Measurements from ENCODE around the gene CSF1.

Gene CSF1

DNA sequence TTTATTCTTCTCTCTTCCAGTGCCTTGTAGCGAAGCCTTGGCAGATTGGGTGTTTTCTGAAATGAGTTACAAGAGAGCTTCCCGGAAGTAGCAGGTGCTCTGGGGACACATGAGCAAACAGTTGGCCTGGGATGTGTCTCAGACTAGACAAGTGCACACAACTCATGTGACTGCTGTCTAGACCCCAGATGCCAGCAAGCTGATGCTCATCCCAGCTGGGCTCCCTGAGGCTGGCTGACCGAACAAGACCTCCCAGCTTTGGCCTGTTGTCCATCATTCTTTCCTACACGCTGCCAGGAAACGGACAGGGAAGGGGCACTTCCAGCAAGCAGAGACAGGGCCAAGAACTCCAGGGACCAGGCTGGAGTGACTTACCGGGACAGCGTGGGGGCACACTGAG is 18.7 kb upstream of the CSF1 start:
- H3K4me1 ChIP-seq (ENCODE audit: insufficient read depth, low read length), result peaks cover 37% of the 10 kb centered on the region
- DNase-seq (peak; percentile 69), ATAC-seq (ENCODE audit: insufficient read depth, low read depth) (peak; percentile 90)

DNA sequence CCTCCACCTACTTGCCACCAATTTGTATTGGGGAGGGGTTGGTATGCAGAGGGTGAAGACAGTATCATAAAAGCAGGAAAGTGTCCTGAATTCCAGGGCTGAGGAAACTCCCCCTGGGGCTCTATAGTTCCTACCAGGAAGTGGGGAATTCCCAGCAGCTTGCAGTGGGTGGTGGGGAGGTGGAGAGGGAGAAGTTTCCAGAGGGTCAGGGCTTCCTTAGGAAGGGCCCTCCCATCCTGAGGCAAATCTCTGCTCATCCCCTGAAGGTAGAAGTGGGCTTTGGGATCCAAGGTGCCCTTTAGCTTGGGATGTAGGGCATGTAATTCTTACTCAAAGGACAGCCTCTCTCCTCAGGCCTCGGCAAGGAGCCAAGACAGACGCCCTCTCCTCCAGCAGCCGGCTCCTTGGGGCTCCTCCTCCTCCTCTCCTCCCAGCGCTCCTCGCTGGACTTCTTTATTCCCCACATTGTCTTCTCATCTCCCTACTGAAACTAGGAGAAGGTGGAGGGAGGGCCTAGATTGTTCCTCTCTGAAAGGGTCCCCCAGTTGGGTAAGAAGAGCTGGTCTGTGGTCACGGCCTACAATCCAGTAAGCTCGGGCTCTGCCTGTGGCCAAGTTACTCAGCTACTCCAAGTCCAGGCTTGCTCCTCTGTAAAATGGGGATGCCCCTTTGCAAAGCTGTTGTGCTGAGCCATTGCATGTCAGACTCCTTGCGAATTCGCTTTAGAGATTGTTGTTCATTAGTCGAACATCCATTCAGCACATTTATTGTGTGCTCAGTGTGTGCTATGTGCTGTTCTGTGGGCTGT is 17.9 kb upstream of the CSF1 start:
- no peak for DNase-seq
- Histone ChIP-seq H3K27ac (ENCODE audit: low read length) (peak overlapping the region; percentile 82), H4K20me1 (ENCODE audit: insufficient read depth, low read length) (no peaks in the 10 kb centered on the region), H2AFZ (ENCODE audit: low read depth, low read length) (peak overlapping the region; percentile 33; the same call in 1 of the 2 replicates), H3K27me3 (ENCODE audit: insufficient read depth, low read length, poor library complexity) (no peaks in the 10 kb centered on the region), H3K9me3 (ENCODE audit: insufficient read depth, low read length, severe bottlenecking) (no peaks in the 10 kb centered on the region), H3K79me2 (ENCODE audit: insufficient read depth, low read length) (no peaks in the 10 kb centered on the region), H3K9ac (ENCODE audit: low read depth, low read length) (peak overlapping the region; percentile 32), H3K4me3 (ENCODE audit: low read depth in 1 of 2, low read length in 2 of 2) (no peak overlapping the region), H3K4me2 (ENCODE audit: insufficient read depth, low read length) (no peak overlapping the region), H3K4me1 (ENCODE audit: insufficient read depth, low read length) (peaks cover 37% of the 10 kb centered on the region), H3K36me3 (ENCODE audit: insufficient read depth, low read length) (no peaks in the 10 kb centered on the region)
- TF ChIP-seq EZH2 (IDR thresholded peaks at IDR 0.05; ENCODE audit: borderline replicate concordance, low read depth, low read length, severe bottlenecking), result no peak
- TF ChIP-seq, protein P1, sequence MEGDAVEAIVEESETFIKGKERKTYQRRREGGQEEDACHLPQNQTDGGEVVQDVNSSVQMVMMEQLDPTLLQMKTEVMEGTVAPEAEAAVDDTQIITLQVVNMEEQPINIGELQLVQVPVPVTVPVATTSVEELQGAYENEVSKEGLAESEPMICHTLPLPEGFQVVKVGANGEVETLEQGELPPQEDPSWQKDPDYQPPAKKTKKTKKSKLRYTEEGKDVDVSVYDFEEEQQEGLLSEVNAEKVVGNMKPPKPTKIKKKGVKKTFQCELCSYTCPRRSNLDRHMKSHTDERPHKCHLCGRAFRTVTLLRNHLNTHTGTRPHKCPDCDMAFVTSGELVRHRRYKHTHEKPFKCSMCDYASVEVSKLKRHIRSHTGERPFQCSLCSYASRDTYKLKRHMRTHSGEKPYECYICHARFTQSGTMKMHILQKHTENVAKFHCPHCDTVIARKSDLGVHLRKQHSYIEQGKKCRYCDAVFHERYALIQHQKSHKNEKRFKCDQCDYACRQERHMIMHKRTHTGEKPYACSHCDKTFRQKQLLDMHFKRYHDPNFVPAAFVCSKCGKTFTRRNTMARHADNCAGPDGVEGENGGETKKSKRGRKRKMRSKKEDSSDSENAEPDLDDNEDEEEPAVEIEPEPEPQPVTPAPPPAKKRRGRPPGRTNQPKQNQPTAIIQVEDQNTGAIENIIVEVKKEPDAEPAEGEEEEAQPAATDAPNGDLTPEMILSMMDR (IDR thresholded peaks at IDR 0.05; ENCODE audit: borderline replicate concordance, extremely low read depth, low read length, poor library complexity, severe bottlenecking), result no peak
- no peak for ATAC-seq (ENCODE audit: insufficient read depth, low read depth)

More for the DNA sequence above, 18.7 kb upstream of the CSF1 start:
- Histone ChIP-seq H3K4me3 (ENCODE audit: low read depth in 1 of 2, low read length in 2 of 2) (no peak overlapping the region), H3K79me2 (ENCODE audit: insufficient read depth, low read length) (no peaks in the 10 kb centered on the region), H2AFZ (ENCODE audit: low read depth, low read length) (peak overlapping the region; percentile 4; the same call in 1 of the 2 replicates), H3K27ac (ENCODE audit: low read length) (peak overlapping the region; percentile 82), H3K9me3 (ENCODE audit: insufficient read depth, low read length, severe bottlenecking) (no peaks in the 10 kb centered on the region), H3K27me3 (ENCODE audit: insufficient read depth, low read length, poor library complexity) (no peaks in the 10 kb centered on the region), H3K36me3 (ENCODE audit: insufficient read depth, low read length) (no peaks in the 10 kb centered on the region), H4K20me1 (ENCODE audit: insufficient read depth, low read length) (no peaks in the 10 kb centered on the region), H3K9ac (ENCODE audit: low read depth, low read length) (peak overlapping the region; percentile 36), H3K4me2 (ENCODE audit: insufficient read depth, low read length) (0 out of 2 replicates have a peak overlapping the region, but pooled peaks have one; percentile 2)
- TF ChIP-seq EZH2 (IDR thresholded peaks at IDR 0.05; ENCODE audit: borderline replicate concordance, low read depth, low read length, severe bottlenecking), result no peak
- TF ChIP-seq, protein P1 (IDR thresholded peaks at IDR 0.05; ENCODE audit: borderline replicate concordance, extremely low read depth, low read length, poor library complexity, severe bottlenecking), result no peak

DNA sequence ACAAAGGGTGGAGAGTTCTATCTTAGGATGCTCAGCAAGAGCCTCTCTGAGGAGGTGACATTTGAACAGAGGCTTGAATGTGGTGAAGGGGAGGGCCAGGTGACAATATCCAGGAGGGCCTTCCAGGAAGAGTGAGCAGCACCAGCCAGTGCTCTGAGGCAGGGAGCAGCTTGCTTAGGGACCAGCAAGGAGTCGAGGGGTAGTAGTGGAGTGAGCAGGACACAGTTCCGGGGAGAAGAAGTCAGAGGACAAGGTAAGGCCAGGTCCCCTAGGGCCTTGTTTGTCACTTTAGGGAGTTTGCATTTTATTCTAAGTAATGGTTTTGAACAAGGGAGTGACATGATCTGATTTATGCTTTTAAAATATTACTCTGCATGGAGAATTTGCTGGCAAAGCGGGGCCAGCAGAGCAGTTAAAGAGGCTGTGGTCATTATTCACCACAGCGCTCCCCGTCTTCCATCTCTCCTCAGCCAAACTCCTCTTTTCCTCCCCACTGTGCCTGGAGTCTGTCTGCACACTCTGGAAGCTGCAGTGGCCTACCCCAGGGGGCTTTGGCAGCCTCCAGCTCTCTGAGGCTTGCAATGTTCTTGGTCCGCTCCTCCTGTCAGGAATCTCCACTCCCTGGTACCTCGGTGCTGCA is 17.0 kb upstream of the CSF1 start:
- Histone ChIP-seq H3K79me2 (ENCODE audit: insufficient read depth, low read length) (no peaks in the 10 kb centered on the region), H3K4me2 (ENCODE audit: insufficient read depth, low read length) (no peak overlapping the region), H4K20me1 (ENCODE audit: insufficient read depth, low read length) (no peaks in the 10 kb centered on the region), H3K27me3 (ENCODE audit: insufficient read depth, low read length, poor library complexity) (no peaks in the 10 kb centered on the region), H3K27ac (ENCODE audit: low read length) (no peak overlapping the region; the same call in 1 of the 2 replicates), H3K4me3 (ENCODE audit: low read depth in 1 of 2, low read length in 2 of 2) (no peak overlapping the region), H3K4me1 (ENCODE audit: insufficient read depth, low read length) (peaks cover 37% of the 10 kb centered on the region), H3K9ac (ENCODE audit: low read depth, low read length) (no peak overlapping the region), H3K9me3 (ENCODE audit: insufficient read depth, low read length, severe bottlenecking) (no peaks in the 10 kb centered on the region), H2AFZ (ENCODE audit: low read depth, low read length) (no peak overlapping the region), H3K36me3 (ENCODE audit: insufficient read depth, low read length) (no peaks in the 10 kb centered on the region)
- DNase-seq, result no peak
- ATAC-seq (ENCODE audit: insufficient read depth, low read depth), result no peak
- no peak for TF ChIP-seq EZH2 (IDR thresholded peaks at IDR 0.05; ENCODE audit: borderline replicate concordance, low read depth, low read length, severe bottlenecking)
- TF ChIP-seq, protein P1 (IDR thresholded peaks at IDR 0.05; ENCODE audit: borderline replicate concordance, extremely low read depth, low read length, poor library complexity, severe bottlenecking), result no peak
